ENCODE measurements around the gene TLR7. TPM values are rescaled to one million over a fixed set of nuclear protein-coding genes. Genes with fewer than 3 reads are reported as not detected.

Gene TLR7
- total and polyA plus RNA-seq, 10 of the 15 experiments (the other 5 are each of a cell fraction or from before 2014, with no cell fraction given) = 12.0 to 44.4 (median 22.6) TPM

DNA sequence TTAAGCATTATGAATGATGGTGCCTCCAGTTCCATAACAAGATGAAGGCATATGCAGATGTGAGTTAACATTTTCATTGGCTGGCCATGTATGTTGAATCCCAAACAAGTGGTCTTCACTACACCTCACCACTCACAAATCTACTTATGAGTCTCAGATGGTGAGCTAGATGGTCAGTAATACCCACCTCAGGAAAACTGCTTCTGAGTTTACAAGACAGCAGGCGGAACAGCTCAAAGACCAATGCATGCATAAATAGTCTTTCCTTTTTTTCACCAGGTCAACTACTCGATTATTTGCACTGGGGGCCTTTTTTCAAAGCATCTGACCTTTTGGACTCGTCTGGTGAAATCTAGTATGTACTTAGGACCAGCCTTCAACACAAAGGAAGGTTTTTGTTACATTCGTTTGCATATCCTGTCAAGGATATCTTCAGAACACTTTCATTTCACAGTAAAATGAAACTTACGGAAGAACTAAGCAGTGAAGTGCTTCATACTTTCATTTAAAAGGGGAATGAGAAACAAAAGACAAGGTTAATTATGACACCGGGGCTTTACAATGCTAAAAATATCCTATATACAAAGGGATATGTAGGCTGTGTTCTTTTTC, 23.1 kb upstream of the TLR7 start (continued):
- TF ChIP-seq EP300 (IDR thresholded peaks at IDR 0.05; ENCODE audit: borderline replicate concordance in 1 of 2, control insufficient read depth in 1 of 2, low read depth in 2 of 2, low read length in 2 of 2) = peak in 1 of 2 experiments; percentile 57; a peak in 1 of 4 replicates
- TF ChIP-seq STAT1 (conservative IDR thresholded peaks at IDR 0.05) = no peak
- TF ChIP-seq E2F4 (IDR thresholded peaks at IDR 0.05; ENCODE audit: low read depth, low read length) = no peak
- TF ChIP-seq MLLT1 (IDR thresholded peaks at IDR 0.05) = peak; percentile 59
- TF ChIP-seq NFXL1 (IDR thresholded peaks at IDR 0.05; ENCODE audit: borderline replicate concordance) = no peak
- TF ChIP-seq DPF2 (IDR thresholded peaks at IDR 0.05) = no peak
- TF ChIP-seq ZBTB11 (CRISPR knock-in tag; IDR thresholded peaks at IDR 0.05) = no peak
- TF ChIP-seq PBX3 (IDR thresholded peaks at IDR 0.05; ENCODE audit: insufficient replicate concordance, low read depth, low read length) = no peak
- no peak for TF ChIP-seq MYB (IDR thresholded peaks at IDR 0.05; ENCODE audit: borderline replicate concordance, low read depth, low read length)
- peak; percentile 79 for TF ChIP-seq MEF2A (IDR thresholded peaks at IDR 0.05; ENCODE audit: insufficient read depth, low read depth, low read length)
- TF ChIP-seq BMI1 (IDR thresholded peaks at IDR 0.05; ENCODE audit: borderline replicate concordance) = no peak
- TF ChIP-seq POU2F2 (IDR thresholded peaks at IDR 0.05; ENCODE audit: borderline replicate concordance, low read depth, low read length) = peak; percentile 94
- TF ChIP-seq NRF1 (conservative IDR thresholded peaks at IDR 0.05; ENCODE audit: low read depth, low read length) = no peak
- TF ChIP-seq HCFC1 (IDR thresholded peaks at IDR 0.05; ENCODE audit: low read length) = no peak
- TF ChIP-seq WRNIP1 (IDR thresholded peaks at IDR 0.05; ENCODE audit: borderline replicate concordance, low read depth, low read length) = no peak
- no peak for TF ChIP-seq HDAC2 (IDR thresholded peaks at IDR 0.05)
- TF ChIP-seq, protein P1, sequence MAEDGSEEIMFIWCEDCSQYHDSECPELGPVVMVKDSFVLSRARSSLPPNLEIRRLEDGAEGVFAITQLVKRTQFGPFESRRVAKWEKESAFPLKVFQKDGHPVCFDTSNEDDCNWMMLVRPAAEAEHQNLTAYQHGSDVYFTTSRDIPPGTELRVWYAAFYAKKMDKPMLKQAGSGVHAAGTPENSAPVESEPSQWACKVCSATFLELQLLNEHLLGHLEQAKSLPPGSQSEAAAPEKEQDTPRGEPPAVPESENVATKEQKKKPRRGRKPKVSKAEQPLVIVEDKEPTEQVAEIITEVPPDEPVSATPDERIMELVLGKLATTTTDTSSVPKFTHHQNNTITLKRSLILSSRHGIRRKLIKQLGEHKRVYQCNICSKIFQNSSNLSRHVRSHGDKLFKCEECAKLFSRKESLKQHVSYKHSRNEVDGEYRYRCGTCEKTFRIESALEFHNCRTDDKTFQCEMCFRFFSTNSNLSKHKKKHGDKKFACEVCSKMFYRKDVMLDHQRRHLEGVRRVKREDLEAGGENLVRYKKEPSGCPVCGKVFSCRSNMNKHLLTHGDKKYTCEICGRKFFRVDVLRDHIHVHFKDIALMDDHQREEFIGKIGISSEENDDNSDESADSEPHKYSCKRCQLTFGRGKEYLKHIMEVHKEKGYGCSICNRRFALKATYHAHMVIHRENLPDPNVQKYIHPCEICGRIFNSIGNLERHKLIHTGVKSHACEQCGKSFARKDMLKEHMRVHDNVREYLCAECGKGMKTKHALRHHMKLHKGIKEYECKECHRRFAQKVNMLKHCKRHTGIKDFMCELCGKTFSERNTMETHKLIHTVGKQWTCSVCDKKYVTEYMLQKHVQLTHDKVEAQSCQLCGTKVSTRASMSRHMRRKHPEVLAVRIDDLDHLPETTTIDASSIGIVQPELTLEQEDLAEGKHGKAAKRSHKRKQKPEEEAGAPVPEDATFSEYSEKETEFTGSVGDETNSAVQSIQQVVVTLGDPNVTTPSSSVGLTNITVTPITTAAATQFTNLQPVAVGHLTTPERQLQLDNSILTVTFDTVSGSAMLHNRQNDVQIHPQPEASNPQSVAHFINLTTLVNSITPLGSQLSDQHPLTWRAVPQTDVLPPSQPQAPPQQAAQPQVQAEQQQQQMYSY (CRISPR knock-in tag; IDR thresholded peaks at IDR 0.05) = no peak

Measured in GM12878 (cell line).